GM19324 (cell line): ENCODE measurements around the gene BCL2L11.
A peak's percentile ranks its signal among the peaks of the same experiment; 100 is the strongest.

Experiments
- ATAC-seq: cut with Tn5 transposase; IDR thresholded peaks from one replicate; pipeline ENCODE4 v1.9.1; 2021; ENCODE audit warnings: mild to moderate bottlenecking, moderate library complexity; ENCODE audit not compliant: unreplicated experiment, low FRiP score

The BCL2L11 gene

GRCh38 chr2:111142101-111142500, 21.4 kb downstream of the BCL2L11 start:
- no peak for ATAC-seq

- ATAC-seq = no peak
These were observed 22.6 kb downstream of the BCL2L11 start for GRCh38 chr2:111143107-111143842.

GRCh38 chr2:111143843-111144198, 23.1 kb downstream of the BCL2L11 start:
- ATAC-seq = no peak

DNA sequence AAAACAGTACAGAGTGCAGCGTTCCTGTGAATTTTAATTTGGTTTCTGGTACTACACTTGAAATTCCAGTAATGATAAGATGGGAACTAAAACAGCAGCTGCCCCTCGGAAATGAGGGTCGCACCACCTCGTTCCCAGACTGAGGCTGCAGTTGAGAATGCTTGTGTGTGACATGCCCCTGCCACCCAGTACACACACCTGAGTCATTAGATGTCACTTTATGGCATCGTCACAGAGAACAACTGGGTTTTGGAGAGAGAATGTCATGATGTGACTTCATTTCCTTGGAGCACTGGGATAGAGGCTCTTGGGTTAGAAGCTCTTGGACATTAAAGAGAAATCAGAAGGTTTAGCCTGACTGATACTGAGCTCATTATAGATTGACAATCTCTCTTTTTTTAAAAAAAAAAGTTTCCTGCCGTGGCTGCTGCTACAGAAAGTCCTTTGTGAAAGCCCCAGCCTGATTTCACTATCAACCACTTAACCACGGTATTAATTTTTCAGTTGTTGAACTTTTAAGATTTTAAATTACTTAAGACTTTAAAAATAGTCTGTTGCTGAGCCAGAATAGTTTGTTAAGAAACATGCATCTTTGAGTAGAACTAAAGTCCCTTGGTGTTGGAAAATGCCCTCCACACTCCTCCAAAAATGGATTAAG, 24.5 kb downstream of the BCL2L11 start:
- no peak for ATAC-seq

DNA sequence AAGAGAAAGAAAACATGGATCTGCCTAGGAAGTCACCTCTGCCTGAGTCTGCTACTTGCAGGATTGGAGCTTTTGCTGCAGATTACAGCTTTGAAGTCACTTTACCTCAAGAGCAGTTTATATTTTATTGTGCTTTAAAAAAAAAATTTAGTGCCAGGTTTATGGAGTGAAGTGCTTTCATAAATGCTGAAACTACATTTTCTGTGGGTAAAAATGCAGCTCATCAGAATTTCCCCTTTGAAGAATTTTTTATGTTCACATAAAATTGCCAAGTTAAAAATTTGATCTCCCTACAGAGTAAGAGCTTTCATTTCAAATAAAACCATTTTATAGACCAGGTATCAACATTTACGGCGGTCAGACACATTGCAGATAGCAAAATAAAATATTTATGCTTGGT, 25.2 kb downstream of the BCL2L11 start:
- no peak for ATAC-seq

DNA sequence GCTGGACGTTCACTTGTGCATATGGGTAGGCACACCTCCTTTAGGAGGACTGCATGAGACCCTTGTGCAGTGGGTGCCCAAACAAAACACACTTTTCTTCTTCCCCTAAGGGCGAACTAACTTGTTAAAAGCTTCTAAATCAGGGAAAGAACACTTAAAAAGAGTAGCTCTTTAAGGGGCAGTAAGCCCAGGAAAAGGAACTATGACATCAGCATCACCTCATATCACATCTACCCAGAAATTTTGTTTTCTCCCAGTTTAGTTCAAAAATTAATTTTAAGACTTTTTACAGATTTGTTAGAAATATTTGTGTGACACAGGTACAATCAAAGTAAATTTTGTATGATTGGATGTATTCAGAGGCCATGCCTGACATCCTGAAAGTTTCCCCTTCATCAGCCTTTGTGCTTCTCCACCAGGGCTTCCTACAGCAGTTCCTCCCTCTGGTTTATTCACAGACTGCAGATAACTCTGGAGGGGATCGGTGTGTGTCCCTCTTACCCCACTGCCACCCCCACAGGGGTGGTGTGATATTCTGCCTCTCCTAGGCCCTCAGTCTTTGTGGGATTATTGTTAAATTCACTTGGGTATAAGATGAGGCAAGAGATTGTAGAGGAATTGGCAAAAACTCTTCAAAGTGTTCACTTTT, 27.6 kb downstream of the BCL2L11 start:
- no peak for ATAC-seq

- ATAC-seq = no peak
These were observed 28.2 kb downstream of the BCL2L11 start for GRCh38 chr2:111148925-111149324.

- no peak for ATAC-seq
These were observed 29.3 kb downstream of the BCL2L11 start for GRCh38 chr2:111149882-111150455.

GRCh38 chr2:111154758-111155157, 34.0 kb downstream of the BCL2L11 start:
- ATAC-seq = no peak

DNA sequence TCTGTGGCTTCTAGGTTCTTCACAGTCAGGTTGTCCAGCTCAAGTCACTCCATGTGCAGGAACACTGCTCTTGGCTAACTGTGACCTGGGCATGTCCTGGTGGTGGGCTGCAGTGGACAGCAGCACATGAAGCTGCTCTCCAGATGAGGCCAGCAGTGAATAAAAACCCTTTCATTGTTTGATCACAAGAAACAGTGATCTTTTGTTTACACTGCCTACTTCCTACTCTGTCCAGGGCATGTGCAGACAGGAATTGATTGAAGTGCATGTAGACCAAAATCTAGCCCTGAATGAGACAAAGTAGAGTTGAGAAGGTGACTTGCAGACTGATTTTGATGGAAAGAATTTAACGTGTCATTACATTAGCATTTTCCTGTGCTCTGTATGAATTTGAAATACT, 34.9 kb downstream of the BCL2L11 start:
- ATAC-seq = no peak

DNA sequence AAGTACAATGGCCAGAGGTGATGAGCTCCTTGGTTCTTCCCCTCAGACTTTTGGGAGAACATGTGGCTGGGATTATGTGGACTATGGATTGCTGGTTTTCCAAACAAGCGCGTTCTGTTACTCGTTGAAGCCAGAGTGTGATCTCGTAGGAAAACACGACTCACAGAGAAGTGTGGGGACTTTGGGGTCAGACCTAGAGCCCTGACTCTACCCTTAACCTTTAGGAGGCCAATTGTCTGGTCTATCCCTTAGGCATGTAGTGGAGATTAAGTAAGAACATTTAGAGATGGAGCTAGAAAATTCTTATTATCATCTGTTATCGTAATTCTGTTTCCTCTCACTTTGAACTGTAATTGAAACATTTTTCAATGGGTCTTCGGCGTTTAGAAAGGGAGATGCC, 35.8 kb downstream of the BCL2L11 start:
- ATAC-seq = no peak

DNA sequence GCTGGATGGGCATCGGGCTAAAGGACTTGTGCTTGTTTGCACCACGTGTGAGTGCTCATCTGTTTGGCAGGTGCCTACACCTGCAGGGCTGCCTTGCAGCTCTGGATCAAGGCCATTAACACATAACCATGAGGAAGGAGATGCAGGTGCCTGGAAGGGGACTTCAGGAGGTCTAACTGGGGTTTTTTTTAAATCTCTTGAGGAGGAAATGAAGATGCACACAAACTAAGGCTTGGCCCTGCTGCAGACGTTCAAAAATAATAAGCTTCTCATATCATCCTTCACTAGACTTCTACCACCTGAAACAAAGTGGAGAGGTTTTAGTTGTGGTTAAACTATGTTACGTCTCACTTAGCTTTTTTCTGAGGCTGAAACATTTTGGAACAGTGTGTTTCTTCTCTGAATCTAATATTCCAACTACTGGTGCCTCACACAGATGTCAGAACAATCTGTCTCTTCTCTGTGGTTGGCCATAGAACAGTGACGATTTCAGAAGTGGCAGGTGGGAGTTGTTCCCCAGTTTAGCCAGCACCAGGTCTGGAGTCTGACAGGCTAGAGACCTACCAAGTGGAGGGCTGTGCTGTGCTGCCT, 36.5 kb downstream of the BCL2L11 start:
- peak; percentile 55 for ATAC-seq

DNA sequence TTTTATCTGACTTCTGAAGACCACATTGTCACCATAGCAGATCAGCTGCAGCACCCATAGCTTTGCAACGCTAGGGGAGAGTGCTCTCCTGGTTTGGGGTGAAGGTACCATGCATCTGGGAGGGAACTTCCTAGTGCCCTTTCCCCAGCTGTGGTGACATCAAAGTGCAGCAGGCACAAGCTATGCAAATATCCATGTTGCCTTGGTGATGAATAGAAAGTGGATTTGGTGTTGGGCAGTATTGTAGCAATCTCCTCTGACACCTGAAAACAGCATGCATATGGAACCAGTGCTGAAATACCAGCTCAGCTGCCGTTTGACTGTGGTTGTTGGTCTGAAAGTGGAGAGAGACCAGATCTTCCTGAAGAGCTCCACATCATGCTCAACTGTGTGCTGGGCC, 37.1 kb downstream of the BCL2L11 start:
- ATAC-seq = peak; percentile 67

GRCh38 chr2:111159641-111160040, 38.9 kb downstream of the BCL2L11 start:
- no peak for ATAC-seq

GRCh38 chr2:111160758-111161157, 40.0 kb downstream of the BCL2L11 start:
- no peak for ATAC-seq

GRCh38 chr2:111161971-111162370, 41.3 kb downstream of the BCL2L11 start:
- no peak for ATAC-seq

DNA sequence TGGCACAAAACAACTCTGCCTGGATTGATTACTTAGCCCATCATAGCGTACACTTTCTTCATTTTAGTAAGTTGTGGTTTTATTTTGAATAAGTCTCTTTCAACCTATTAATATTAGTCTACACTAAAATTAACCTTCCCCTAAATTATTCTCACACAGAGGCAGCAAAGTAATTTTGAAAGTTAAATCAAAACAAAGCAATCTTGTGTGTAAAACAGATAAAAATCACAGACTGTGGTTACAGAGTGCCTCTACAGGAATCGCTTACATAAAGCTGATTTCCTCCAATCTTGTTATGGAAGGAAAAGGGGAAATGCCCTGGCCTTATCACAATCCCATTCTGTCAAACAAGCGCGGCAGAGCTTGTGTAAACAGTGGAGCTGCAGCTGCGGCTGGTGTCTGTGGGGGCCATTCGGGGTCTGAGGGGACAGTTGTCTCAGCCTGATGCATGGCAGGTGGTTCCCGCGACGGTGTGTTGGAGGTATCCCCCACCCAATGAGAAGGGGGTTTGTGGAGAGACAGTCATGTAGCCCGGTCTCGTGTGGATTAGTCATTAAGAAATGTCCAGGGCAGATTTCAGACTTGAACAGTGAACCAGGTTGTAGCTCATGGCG, 42.1 kb downstream of the BCL2L11 start:
- no peak for ATAC-seq

DNA sequence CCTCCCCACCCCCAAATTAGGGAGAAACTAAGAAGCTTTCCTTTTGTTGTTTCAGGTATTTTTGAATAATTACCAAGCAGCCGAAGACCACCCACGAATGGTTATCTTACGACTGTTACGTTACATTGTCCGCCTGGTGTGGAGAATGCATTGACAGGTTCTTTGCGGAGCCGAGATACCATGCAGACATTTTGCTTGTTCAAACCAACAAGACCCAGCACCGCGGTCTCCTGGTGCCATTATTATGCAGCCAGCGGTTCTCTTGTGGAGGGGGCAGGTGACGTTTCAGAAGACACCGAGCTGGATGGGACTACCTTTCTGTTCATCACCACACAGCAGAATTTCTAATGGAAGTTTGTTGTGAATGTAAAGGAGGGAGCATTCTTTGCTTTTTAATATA, 43.4 kb downstream of the BCL2L11 start:
- no peak for ATAC-seq

DNA sequence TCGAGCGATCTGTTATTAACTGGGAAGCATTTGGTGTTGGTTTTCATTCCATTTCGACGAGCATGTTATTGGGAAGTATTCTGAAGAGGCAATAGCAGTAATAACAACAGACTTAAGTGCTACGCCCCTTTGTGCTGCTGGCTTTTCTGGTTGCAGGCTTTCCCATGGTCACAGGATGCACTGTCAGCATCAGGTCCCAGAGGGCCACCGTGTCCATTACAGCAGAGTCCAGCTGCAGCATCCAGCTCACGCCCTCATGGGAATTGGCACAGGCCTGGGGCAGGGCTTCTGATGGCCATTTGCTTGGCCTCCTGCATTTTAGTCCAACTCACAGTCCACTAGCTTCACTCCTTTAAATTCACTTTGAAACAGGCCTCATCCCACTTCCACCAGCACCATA, 44.4 kb downstream of the BCL2L11 start:
- no peak for ATAC-seq

GRCh38 chr2:111166115-111166514, 45.4 kb downstream of the BCL2L11 start:
- no peak for ATAC-seq
